OCI-LY1 (cell line): Measurements from ENCODE around the gene MCCC2.

Experiments used
- CTCF ChIP-seq: fragments of 200-600 bp; sonication (generic), shearing (Covaris generic); IDR thresholded peaks from 2 replicates; pipeline ENCODE4 v1.5.1; 2017; ENCODE audit warnings: mild to moderate bottlenecking, antibody characterized with exemption, low read length, moderate library complexity, mixed read lengths
- EZH2 ChIP-seq: fragments of 200-600 bp; sonication (generic), shearing (Covaris generic); IDR thresholded peaks from 2 replicates; pipeline ENCODE4 v1.8.0; 2017; ENCODE audit warnings: borderline replicate concordance, mixed run types, mild to moderate bottlenecking, antibody characterized with exemption, low read length, moderate library complexity, mixed read lengths

- TF ChIP-seq CTCF (no peak), EZH2 (no peak)
Measured at GRCh38 chr5:71706906-71707305, 119.8 kb downstream of the MCCC2 start.
